ENCODE results near the gene CD44. TPM values are rescaled to one million over a fixed set of nuclear protein-coding genes. Genes with fewer than 3 reads are reported as not detected.

CD44 gene
- total RNA-seq, 1 donor from 2014 or later = 268 TPM

- DNase-seq (ENCODE audit: low read depth) = no peak
- Histone ChIP-seq H3K36me3 (ENCODE audit: control insufficient read depth, insufficient read depth, low read length) (no peaks in the 10 kb centered on the region), H3K27me3 (ENCODE audit: control insufficient read depth, insufficient read depth, low read length) (no peaks in the 10 kb centered on the region), H3K4me3 (ENCODE audit: low read depth, low read length) (no peak overlapping the region)
- no peak for TF ChIP-seq CTCF (IDR thresholded peaks at IDR 0.05; ENCODE audit: insufficient read depth, low read length, poor library complexity, severe bottlenecking)
Measured at GRCh38 chr11:35152575-35152974, 13.6 kb downstream of the CD44 start.

GRCh38 chr11:35153280-35153679, 14.3 kb downstream of the CD44 start:
- no peak overlapping the region for H3K4me3 ChIP-seq (ENCODE audit: low read depth, low read length)
- no peaks in the 10 kb centered on the region for H3K27me3 ChIP-seq (ENCODE audit: control insufficient read depth, insufficient read depth, low read length)
- DNase-seq (ENCODE audit: low read depth) = no peak
- no peak for TF ChIP-seq CTCF (IDR thresholded peaks at IDR 0.05; ENCODE audit: insufficient read depth, low read length, poor library complexity, severe bottlenecking)
- H3K36me3 ChIP-seq (ENCODE audit: control insufficient read depth, insufficient read depth, low read length) = no peaks in the 10 kb centered on the region

GRCh38 chr11:35154952-35155351, 16.0 kb downstream of the CD44 start:
- H3K4me3 ChIP-seq (ENCODE audit: low read depth, low read length) = no peak overlapping the region
- TF ChIP-seq CTCF (IDR thresholded peaks at IDR 0.05; ENCODE audit: insufficient read depth, low read length, poor library complexity, severe bottlenecking) = no peak
- no peak for DNase-seq (ENCODE audit: low read depth)
- H3K27me3 ChIP-seq (ENCODE audit: control insufficient read depth, insufficient read depth, low read length) = no peaks in the 10 kb centered on the region
- no peaks in the 10 kb centered on the region for H3K36me3 ChIP-seq (ENCODE audit: control insufficient read depth, insufficient read depth, low read length)

GRCh38 chr11:35155677-35156076, 16.7 kb downstream of the CD44 start:
- Histone ChIP-seq H3K36me3 (ENCODE audit: control insufficient read depth, insufficient read depth, low read length) (no peaks in the 10 kb centered on the region), H3K27me3 (ENCODE audit: control insufficient read depth, insufficient read depth, low read length) (no peaks in the 10 kb centered on the region), H3K4me3 (ENCODE audit: low read depth, low read length) (no peak overlapping the region)
- no peak for DNase-seq (ENCODE audit: low read depth)
- TF ChIP-seq CTCF (IDR thresholded peaks at IDR 0.05; ENCODE audit: insufficient read depth, low read length, poor library complexity, severe bottlenecking) = no peak

GRCh38 chr11:35157814-35158700, 19.1 kb downstream of the CD44 start:
- no peaks in the 10 kb centered on the region for H3K36me3 ChIP-seq (ENCODE audit: control insufficient read depth, insufficient read depth, low read length)
- DNase-seq (ENCODE audit: low read depth) = no peak
- TF ChIP-seq CTCF (IDR thresholded peaks at IDR 0.05; ENCODE audit: insufficient read depth, low read length, poor library complexity, severe bottlenecking) = no peak
- no peak overlapping the region for H3K4me3 ChIP-seq (ENCODE audit: low read depth, low read length)
- H3K27me3 ChIP-seq (ENCODE audit: control insufficient read depth, insufficient read depth, low read length) = no peaks in the 10 kb centered on the region

Data from kidney epithelial cell (primary cell).